GM13976 (cell line): Measurements from ENCODE around the gene TTC8.

ENCODE experiments used
- DNase-seq: peaks from one replicate; pipeline ENCODE4 v3.0.0; 2012; ENCODE audit warnings: low spot score
- CTCF ChIP-seq: IDR thresholded peaks from 2 replicates; pipeline ENCODE4 v1.5.1; 2012; ENCODE audit warnings: borderline replicate concordance, mild to moderate bottlenecking; ENCODE audit not compliant: insufficient read depth; ENCODE audit errors: extremely low read depth, missing control alignments, control extremely low read depth
- in situ Hi-C: fragments of 300-500 bp; cut with MboI; formaldehyde crosslinking; loops from one replicate; pipeline ENCODE4 v1.12.0; 2022; ENCODE audit warnings: low sequenced_read_pairs, mixed read lengths, inconsistent platforms; ENCODE audit not compliant: unreplicated experiment

The TTC8 gene

GRCh38 chr14:88872976-88873375, 48.5 kb downstream of the TTC8 start:
- TF ChIP-seq CTCF = no peak
- DNase-seq = no peak
- in situ Hi-C loops = loop anchor here (25.0 kb wide), 1 partner anchor 211 kb away; no protein-coding TSS in a partner anchor

- no peak for TF ChIP-seq CTCF
- DNase-seq = no peak
- in situ Hi-C loops = loop anchor here (25.0 kb wide), 1 partner anchor 390 kb away; no protein-coding TSS in a partner anchor
These were observed 52.7 kb downstream of the TTC8 start for GRCh38 chr14:88877192-88877591.

DNA sequence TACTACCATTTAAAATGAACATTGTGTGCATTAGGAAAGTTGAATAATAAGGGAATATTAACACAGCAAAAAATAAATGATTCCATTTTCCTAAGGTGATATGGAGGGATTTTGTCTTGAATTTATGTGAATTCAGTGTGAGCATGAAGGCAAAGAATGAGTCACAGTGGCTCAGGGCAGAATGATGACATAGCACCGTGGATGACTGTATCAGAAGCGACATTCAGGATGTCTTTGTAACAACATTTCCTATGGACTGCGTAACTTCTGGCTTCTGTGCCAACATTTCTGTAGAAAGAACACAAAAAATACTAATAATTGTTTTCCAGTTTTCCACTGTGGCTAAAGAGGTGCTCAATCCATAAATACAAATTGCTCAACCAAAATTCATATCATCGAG, 54.6 kb downstream of the TTC8 start:
- in situ Hi-C loops = loop anchor here (25.0 kb wide), 1 partner anchor 392 kb away; no protein-coding TSS in a partner anchor
- no peak for DNase-seq
- TF ChIP-seq CTCF = no peak

GRCh38 chr14:88882236-88882635, 57.8 kb downstream of the TTC8 start:
- no peak for TF ChIP-seq CTCF
- in situ Hi-C loops = loop anchor here (25.0 kb wide), 1 partner anchor 395 kb away; no protein-coding TSS in a partner anchor
- no peak for DNase-seq

- in situ Hi-C loops = loop anchor here (25.0 kb wide), 1 partner anchor 408 kb away; no protein-coding TSS in a partner anchor
- no peak for DNase-seq
- no peak for TF ChIP-seq CTCF
These were observed 70.7 kb downstream of the TTC8 start for GRCh38 chr14:88895116-88895515.

- in situ Hi-C loops = no loop called here
- no peak for DNase-seq
- TF ChIP-seq CTCF = no peak
These were observed 76.7 kb downstream of the TTC8 start for GRCh38 chr14:88901189-88901588.
